Stimulated activated CD4-positive, alpha-beta T cell treated with anti-CD3 and anti-CD28 coated beads, Interleukin-12 subunit alpha, Interleukin-12 subunit beta, amount 100 ng/mL, for 48 hours (primary cell): ENCODE results near the gene PDE11A.
"Not testable (repeated sequence)": the region's sequence is repeated elsewhere in the genome, so short reads cannot be mapped to it uniquely, and the experiment has no call there.

ENCODE experiments used
- DNase-seq, 3 donors: peaks; one replicate each; pipeline ENCODE4 v3.0.0-alpha.2; 2020; ENCODE audit warnings: low read depth in 2 of 3, low spot score in 1 of 3

The PDE11A gene

DNA sequence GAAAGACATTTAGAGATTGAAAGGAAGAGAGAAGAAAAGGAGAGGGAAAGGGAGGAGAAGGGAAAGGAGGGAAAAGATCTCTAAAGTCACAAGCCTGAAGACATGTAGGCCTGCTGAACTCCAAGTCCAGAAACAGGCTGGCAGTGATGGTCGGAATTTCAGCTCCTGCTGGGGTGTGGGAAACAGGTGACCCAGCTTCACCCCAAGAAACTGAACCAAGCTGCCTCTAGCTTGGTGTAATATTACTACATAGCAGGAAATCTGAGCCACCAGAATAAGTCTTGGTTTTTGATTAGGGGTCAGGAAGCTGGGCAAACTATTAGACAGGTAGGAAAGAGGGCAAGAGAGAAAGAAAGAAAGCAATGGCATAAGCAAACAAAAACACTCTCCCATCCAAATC lies 185.8 kb downstream of the PDE11A start:
- DNase-seq = no peak

DNA sequence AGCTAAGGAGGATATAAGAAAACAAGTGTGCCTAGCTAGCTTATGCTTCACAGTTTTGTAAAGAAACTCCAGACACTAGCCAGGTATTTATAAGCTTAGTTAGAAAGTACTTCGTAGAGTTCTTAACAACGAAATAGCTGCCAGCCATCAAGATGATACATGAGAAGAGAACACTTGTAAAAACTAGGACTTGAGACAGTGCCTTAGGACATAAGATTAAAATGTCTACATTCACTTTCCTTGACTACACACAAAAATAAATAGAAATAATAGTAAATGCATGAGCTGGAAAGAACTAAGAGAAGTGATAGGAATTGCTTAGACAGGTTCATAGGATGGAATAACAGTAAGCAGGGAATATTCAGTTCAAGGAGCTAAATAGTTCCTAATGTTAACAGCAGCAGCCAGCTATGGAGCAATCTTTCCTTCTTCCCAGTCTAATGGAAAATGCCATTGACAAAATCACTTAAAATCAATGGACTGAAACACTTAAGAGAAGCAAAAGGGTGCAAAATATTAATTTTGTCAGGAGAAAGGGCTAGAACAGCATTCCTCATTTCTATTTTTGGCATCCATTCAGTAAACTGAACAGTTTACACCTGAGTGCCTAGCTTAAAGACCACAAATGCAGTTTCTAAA lies 186.6 kb downstream of the PDE11A start:
- no peak for DNase-seq

DNA sequence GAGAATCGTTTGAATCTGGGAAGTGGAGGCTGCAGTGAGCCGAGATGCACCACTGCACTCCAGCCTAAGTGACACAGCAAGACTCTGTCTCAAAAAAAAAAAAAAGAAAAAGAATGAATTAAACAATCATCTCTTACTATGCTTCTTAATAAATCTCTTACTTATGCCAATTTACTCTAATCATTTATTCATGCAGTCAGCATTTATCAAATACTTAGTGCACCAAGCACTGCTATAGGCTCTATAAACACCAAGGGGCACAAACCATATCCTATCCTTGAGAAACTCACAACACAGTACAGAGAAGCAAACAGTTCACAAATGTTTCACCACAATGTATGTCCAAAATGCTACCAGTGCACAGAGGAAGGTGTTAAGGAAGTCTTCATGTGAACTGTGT lies 189.4 kb downstream of the PDE11A start:
- no peak for DNase-seq

DNA sequence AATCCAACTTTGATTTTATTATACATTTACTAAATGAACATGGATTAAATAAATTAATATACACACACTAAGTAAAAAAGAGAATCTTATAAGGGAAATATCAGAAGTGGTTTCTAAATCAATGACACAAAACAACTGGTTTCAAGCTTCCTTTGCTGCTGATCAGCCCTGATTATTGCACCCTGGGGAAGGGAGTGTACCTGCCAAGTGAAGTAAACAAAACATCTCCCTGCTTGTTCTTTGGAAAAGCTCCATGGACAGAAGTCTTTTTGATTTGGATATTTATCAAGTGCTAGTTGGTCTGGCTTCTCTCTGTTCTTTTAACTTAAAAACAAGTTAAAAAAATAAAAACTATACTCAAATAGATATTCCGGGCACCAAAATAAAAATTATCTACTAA lies 190.1 kb downstream of the PDE11A start:
- DNase-seq = no peak

DNA sequence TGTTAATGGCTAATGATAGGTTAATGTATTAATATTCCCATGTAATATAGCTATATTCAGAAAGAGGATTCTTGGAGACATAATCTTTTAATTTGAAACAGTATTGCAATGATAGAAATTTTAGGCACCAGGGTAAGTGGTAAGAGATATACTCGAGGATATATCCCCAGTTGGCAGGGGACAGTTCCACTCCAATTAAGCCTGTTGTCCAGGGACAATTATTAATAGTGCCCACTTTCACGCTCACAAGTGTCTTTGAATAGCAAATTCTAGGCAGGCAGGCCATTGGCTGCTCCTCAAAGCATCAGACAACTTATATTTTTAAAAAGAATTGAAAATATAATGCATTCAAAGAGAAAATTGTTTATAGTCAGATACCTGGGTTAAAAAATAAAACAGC lies 190.7 kb downstream of the PDE11A start:
- DNase-seq = no peak

DNA sequence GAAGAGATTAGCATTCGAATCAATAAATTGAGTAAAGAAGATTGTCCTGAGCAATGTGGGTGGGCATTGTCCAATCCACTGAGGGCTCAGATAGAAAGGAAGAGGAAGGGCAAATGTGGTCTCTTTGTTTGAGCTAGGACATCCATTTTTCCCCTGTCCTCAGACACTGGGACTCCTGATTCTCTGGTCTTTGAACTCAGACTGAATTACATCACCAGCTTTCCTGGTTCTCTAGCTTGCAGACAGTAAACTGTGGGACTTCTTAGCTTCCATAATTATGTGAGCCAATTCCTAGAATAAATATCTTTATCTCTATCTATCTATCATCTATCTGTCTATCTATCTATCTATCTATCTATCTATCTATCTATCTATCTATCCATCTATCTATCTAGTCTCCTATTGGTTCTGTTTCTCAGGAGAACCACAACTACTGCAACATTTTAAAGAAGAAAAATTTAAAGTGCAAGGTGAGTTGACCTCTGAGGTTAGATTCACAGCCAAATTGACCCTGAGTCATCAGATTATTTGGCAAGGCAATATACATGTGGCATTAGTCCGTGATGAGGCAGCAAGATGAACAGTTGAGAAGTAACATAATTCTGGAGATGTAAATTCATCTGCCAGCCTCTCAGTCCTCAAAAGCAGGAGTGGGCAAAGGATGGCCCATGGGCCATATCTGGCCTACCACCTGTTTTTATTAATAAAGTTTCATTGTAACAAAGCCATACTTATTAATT lies 191.4 kb downstream of the PDE11A start:
- no peak for DNase-seq

DNA sequence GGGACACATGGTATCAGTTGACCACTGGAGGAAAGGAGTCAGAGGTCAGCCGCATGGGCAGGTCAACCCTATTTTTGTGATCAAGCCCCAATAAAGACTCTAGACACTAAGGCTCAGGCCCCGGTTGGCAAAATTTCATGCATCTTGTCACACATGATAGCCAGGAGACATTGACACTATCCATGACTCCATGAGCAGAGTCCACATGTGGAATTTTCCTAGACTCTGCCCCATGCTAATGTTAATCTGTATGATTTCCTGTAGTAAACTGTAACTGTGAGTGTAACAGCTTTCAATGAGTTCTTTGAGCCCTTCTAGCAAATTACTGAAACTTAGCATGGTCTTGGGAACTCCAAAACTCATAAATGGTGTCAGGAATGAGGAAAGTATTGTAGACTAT lies 192.3 kb downstream of the PDE11A start:
- no peak for DNase-seq

DNA sequence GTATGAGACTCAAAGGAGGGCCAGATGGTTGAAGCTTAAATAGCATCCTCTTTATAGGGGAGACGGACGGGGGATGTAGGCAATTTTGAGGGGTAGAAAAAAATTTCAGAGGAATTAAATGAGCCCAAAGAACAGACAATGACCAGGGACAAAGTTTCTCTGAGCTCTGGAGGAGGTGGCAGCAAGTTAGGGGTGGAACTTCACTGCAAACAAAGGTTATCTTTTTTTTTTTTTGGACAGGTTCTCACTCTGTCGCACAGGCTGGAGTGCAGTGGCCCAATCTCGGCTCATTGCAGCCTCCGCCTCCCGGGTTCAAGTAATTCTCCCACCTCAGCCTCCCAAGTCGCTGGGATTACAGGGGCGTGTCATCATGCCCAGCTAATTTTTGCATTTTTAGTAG lies 195.6 kb downstream of the PDE11A start:
- DNase-seq = no peak

DNA sequence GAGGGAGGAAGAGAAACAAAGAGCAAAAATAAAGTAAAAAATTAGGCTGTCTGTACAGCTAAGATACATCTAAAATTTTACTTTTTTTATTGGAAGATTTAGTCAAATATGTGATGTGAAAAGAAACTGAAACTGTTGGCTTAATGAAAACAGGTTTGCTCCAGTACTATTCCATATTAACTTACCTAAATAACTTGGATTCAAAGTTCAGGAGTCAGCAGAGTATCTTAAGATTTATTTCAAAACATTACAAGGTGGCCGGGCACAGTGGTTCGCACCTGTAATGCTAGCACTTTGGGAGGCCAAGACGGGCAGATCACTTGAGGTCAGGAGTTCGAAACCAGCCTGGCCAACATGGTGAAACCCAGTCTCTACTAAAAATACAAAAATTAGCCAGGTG lies 197.9 kb downstream of the PDE11A start:
- no peak for DNase-seq

DNA sequence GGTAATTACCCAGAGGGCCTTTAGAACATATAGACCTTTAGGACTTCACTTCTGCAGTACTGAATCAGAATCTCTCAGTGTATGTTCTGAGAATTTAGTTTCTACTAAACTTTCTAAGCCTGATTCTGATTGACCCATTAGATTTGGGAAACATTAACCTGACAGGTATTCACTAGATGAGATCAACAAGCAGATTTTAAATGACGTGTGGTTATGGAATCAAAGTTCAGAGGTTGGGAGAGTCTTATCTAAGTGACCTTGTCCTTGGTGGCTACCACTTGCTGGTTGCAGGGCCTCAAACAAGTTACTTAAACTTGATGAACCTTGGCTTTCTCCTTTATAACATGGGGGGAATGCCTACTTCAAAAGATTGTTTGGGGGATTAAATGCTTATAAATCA lies 198.7 kb downstream of the PDE11A start:
- no peak for DNase-seq

DNA sequence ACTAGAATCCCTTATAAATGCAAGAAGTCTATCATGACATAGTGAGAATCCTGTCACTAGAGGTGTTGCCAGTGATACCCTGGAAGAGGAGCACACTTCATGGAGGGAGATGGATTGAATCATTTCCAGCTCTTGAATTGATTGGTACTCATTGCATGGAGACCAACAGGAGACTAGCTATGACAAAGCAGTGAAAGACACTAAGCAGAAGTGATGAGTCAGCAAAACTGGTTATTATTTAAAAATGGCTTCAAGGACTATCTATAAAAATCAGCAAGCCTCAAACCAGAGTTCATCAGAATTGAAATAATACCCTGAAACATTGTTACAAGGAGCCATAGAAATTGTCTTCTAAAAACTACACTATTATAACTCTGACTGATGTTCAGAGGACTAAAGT lies 200.3 kb downstream of the PDE11A start:
- DNase-seq = no peak

DNA sequence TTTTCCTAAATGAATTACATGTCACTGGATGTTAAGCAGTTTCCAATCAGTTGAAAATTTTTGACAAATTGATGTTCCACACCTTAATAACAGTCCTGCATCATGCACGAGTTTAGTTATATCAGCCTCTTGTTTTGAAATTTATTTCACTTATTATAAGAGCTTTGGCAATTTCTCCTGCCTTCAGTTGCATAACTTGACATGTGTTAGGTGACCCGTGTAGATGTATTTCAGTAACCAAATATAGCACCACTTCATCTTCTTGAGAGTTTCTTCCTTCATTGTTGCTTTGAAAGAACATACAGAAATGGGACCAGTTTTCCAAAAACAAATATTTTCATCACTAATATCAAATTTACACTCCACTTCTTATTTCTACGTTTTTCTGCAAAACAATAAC lies 202.7 kb downstream of the PDE11A start:
- DNase-seq = no peak

DNA sequence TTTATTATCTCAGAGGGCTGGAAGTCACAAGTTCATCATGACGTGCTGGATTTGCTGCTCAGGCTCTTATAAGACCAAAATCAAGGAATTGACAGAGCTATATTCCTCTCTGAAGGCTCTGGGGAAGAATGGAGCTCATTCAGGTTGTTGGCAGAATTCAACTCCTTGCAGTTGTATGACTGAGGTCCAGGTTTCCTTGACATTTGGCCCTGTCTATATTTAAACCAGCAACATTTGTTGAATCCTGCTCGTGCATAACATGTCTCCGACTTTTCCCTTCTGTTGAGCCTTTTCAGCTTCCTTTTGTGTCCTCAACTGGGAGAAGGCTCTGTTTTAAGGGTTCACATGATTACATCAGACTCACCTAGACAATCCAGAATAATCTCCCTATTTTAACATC lies 203.4 kb downstream of the PDE11A start:
- no peak for DNase-seq

DNA sequence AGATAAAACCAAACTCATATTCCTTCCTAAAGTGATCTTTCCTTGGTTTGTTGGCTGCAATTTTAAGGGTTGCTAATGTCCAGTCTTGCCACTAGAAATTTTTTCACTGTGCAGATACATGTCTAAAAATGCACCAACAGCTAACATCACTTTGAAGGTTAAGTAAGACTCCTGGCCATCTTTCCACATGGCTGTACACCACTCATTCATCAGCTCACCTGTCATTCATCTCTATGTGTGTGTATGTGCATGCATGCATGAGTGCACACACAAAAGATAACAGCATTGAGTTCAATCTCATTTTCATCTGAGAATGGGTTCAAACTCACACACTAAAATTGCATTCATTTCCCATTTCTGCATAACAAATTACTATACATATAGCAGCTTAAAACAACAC lies 203.8 kb downstream of the PDE11A start:
- no peak for DNase-seq

DNA sequence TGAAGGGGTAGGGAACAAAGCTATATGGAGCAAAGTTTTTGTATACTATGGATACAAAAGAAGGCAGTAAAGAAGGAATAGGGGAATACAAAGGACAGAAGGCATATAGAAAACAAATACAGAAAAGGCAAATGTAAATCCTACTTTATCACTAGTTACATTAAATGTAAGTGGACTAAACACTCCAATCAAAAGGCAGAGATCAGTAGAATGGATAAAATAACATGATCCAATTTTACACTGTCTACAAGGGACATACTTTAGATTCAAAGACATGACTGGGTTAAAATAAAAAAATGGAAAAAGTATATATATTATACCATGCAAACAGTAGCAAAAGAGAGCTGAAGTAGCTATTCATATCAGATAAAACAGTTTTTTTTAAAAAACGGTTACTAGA lies 215.0 kb downstream of the PDE11A start:
- no peak for DNase-seq

DNA sequence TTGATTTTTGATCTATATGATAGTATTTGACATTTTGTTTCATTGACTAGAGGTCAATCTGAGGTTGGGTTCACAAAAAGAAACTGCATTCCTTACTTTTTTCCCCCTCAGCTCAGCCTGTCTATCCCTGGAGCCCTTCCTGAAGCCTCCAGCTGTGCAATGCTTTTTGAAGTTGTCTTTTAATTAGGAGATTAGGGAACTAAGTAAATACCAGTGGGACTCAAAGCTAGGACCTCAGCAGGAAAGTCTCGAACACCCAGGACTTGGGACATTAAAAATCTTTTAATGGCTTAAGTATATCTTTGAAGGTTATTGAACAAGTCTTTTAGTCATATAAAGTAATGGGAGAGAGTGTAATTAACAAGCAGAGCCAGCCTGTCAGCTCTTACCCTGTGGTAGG lies 220.2 kb downstream of the PDE11A start:
- DNase-seq = no peak

DNA sequence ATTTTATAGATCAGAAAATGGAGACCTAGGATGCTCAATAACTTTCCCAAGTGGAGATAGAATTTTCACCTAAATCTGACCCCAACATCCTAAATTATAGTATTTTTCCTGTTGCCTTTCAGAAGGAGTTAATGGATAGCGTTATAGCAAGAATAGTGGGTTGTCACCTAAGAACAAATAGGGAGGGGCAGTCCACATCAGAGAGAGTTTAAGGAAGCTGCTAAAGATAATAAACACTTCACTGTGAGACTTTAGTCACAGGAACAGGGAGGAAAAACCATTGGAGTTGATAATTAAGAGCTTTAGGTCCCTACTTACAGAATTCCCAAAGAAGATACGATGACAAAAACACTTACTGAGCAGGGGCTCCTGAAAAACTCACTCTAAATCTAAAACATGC lies 229.4 kb downstream of the PDE11A start:
- DNase-seq = no peak

DNA sequence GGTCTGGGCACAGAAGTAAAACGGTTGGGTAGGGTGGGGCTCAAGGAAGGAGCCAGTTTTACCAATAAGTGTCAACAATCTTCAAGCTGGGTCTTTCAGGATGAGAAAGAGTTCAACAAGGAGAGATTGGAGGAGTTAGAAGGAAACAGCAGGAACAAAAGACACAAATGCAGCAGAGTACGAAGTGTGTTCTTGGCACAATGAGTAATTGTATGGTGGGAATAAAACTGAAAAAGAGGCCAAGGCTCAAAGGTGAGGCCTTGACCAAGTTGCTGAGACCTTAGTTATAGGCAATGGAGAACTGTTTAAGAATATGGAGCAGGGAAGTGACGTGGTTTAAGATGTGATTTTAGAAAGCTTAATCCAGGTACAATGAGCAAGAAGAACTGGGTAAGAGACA lies 230.3 kb downstream of the PDE11A start:
- no peak for DNase-seq

DNA sequence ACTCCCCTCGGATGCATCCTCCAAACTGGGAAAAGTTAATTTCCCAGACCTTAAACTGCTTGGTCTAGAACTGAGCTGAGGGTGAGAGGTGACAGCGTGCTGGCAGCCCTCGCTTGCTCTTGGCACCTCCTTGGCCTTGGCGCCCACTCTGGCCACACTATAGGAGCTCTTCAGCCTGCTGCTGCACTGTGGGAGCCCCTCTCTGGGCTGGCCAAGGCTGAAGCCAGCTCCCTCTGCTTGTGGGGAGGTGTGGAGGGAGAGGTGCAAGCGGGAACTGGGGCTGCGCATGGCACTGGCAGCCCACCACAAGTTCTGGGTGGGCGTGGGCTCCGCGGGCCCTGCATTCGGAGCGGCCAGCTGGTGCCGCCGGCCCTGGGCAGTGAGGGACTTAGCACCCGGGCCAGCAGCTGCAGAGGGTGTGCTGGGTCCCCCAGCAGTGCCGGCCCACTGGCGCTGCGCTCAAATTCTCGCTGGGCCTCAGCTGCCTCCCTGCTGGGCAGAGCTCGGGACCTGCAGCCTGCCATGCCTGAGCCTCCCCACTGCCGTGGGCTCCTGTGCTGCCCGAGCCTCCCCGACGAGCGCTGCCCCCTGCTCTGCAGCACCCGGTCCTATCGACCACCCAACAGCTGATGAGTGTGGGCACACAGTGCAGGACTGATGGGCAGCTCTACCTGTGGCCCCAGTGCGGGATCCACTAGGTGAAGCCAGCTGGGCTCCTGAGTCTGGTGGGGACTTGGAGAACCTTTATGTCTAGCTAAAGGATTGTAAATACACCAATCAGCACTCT lies 237.0 kb downstream of the PDE11A start:
- DNase-seq = not testable (repeated sequence)

DNA sequence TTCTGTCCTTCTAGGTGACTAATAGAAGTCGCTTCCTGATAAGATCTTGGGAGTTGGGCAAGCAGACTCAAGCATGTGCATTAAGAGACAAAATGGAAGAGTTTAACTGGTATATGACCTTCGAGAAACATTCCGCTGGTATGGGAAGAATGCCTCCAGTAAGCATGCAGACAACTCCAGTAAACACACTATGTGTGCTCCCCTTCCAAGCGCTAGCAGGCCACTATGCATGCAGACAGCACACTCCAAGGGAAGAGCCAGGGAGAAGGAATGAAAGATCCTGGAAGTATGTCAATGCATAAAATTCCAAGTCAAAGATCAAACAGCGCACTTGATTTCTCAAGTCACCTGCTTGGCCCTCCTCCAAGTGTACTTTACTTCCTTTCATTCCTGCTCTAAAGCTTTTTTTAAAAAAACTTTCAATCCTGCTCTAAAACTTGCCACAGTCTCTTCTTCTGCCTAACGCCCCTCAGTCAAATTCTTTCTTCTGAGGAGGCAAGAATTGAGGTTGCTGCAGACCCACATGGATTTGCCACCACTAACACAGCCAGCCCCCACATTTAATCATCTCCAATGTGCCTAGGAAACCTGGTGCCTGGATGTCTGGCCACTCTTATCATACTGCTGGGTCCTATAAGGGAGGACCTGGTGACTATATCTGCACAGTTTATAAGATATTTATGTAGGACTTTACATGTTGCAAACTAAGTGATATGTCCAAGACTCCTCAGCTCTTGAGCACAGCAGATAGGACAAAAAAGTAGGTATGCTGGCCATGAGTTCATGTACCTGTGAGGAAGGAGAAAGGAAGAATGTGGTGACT lies 239.8 kb downstream of the PDE11A start:
- DNase-seq = no peak

DNA sequence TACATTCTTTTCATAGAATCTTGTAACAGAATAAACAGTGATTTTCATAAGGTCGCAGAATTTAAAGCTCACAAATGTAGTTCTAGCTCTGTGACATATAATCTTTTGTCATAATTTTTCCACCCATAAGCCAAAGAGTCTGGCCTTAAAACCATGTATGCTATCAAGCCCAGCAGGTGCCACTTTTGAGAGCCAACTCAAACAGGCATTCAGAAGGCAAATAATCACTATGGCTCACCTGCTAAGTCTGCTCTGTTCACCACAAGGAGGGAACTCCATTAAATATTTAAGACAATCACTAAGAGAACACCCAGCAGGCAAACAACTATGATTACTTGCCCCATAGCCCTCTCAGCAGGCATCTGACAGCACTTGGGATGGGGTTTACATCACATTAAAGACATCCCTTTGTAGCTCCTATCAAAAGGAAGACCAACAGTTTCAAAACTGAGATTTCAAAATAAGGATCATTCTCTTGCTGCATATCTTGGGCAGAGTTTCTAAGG lies 241.6 kb downstream of the PDE11A start:
- DNase-seq = no peak
